Stimulated activated CD8-positive, alpha-beta memory T cell treated with anti-CD3 and anti-CD28 coated beads, Interleukin-4, amount 100 ng/mL, for 48 hours (primary cell): ENCODE measurements around the gene IFT172.

Experiments
- DNase-seq: peaks from one replicate; pipeline ENCODE4 v3.0.0-alpha.2; 2020

IFT172 gene

DNA sequence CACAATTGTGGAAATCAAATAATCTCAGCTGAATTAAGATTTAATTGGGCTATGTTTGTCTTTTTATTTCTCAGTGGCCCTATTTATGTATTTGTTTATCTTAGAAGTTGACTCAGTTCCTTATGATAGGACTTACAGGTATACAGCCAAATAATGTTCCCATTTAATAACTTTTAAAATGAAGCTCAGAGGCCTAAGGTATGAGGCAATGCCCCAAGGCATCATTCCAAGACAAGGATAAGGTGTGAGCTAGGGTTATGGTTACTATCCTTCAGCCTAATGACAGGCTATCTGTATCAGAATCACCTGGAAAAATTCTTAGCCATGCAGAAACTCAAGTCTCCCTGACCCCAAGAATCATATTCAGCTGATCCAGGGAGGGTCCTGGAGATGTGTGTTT lies 68.5 kb downstream of the IFT172 start:
- no peak for DNase-seq

DNA sequence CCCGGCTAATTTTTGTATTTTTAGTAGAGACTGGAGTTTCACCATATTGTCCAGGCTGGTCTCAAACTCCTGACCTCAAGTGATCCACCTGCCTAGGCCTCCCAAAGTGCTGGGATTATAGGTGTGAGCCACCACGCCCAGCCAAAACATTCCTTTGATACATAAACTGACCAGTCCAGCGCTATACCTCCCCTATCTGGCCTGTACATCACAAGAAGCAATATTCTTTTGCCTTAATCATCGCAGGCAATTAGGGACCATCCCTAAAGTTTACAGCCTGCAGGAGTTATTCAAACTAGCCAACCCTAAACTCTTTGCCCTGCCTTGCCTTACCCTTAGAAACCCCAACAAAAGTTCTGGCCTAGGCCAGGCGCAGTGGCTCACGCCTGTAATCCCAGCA lies 73.4 kb downstream of the IFT172 start:
- DNase-seq: no peak

- DNase-seq: no peak
These were observed 77.0 kb downstream of the IFT172 start for GRCh38 chr2:27412419-27413152.

GRCh38 chr2:27409321-27410073 lies 80.0 kb downstream of the IFT172 start, which contains the start of gene PPM1G:
Gene PPM1G, minus strand, starts transcription at chr2:27409591. Its CDS starts 169 bp downstream, at chr2:27409422.
- DNase-seq: peak; percentile 99

GRCh38 chr2:27408601-27409320 lies 80.8 kb downstream of the IFT172 start:
- DNase-seq: peak; percentile 52

GRCh38 chr2:27407798-27408491 lies 81.6 kb downstream of the IFT172 start:
- DNase-seq: no peak

DNA sequence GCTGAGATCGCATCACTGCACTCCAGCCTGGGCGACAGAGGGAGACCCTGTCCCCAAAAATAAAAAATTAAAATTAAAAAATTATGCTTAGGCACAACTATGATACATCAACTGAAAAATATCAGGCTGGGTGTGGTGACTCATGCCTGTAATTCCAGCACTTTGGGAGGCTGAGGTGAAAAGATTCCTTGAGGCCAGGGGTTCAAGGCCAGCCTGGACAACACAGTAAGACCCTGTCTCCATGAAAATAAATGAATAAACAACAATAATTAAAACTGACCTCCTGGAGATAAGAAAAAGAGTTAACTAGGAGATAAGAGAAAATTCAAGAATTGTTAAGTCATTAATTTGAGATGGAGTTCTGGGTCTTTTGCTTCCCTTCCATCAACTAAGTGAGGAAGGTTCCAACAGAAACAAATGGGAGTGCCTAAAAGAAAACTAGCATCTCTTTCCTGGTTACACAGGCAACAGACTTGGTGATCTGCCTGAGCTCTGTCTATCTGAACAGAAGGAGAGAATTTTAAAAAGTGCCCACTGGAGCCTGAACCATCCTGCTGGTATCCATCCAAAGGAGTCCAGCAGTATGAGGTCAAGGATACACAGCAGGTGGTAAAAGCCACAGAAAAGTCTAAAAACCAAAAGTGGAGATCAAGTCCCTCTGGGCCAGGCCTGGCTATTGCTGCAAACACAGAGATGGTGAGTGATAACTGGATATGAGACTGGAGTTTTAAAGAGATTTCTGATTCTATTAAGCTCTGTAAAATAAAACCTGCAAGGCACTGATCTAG lies 89.0 kb downstream of the IFT172 start:
- DNase-seq: no peak

DNA sequence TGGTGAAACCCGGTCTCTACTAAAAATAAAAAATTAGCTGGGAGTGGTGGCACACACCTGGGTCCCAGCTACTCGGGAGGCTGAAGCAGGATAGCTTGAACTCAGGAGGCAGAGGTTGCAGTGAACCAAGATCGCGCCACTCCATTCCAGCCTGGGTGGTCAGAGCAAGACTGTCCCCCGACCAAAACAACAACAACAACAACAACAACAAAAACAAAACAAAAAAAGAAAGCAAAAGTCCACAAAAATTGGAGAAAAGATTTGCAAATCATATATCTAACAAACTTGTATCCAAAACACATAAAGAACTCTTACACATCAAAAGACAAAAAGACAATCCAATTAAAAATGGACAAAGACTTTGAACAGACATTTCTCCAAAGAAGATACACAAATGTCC lies 90.6 kb downstream of the IFT172 start:
- no peak for DNase-seq
